PC-9 (cell line): Measurements from ENCODE around the gene MVB12A.

Source experiments
- EZH2 ChIP-seq: fragments of 200-600 bp; sonication (generic); IDR thresholded peaks from 2 replicates; pipeline ENCODE4 v1.8.0; 2017; ENCODE audit warnings: antibody characterized with exemption, low read depth
- TF ChIP-seq, protein P1 (sequence below): fragments of 200-600 bp; sonication (generic); conservative IDR thresholded peaks from 2 replicates; pipeline ENCODE4 v1.6.1; 2017; ENCODE audit warnings: mixed run types, antibody characterized with exemption, mild to moderate bottlenecking, moderate library complexity

- TF ChIP-seq, protein P1, sequence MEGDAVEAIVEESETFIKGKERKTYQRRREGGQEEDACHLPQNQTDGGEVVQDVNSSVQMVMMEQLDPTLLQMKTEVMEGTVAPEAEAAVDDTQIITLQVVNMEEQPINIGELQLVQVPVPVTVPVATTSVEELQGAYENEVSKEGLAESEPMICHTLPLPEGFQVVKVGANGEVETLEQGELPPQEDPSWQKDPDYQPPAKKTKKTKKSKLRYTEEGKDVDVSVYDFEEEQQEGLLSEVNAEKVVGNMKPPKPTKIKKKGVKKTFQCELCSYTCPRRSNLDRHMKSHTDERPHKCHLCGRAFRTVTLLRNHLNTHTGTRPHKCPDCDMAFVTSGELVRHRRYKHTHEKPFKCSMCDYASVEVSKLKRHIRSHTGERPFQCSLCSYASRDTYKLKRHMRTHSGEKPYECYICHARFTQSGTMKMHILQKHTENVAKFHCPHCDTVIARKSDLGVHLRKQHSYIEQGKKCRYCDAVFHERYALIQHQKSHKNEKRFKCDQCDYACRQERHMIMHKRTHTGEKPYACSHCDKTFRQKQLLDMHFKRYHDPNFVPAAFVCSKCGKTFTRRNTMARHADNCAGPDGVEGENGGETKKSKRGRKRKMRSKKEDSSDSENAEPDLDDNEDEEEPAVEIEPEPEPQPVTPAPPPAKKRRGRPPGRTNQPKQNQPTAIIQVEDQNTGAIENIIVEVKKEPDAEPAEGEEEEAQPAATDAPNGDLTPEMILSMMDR: no peak
- no peak for TF ChIP-seq EZH2
Measured at GRCh38 chr19:17406046-17406886, 13.6 kb upstream of the MVB12A start.
